ENCODE results near the gene RIT2.
"Not testable (repeated sequence)": the region's sequence is repeated elsewhere in the genome, so short reads cannot be mapped to it uniquely, and the experiment has no call there.

Gene RIT2

DNA sequence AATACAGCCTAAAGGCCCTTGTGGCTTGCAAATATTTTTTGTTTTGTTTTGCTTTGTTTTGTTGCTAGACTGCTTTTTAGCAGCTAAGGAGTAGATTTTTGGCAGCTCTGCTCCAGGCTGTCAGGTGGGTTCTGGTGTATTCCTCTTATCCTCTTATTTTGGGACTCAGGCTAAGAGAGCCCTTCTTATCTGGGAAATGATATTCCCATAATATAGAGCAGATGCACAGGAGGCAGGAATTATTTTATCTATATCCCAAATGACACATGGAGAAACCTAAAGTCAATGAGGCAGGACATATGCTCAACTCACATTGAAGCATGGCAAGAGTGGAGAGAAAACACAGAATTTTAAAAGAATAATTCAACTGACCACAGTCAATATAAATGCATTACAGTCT lies 369.6 kb downstream of the RIT2 start:
- FAIRE-seq = no peak
- no peak for DNase-seq (ENCODE audit: insufficient read length, low spot score)
- no peak for TF ChIP-seq PAX5 (IDR thresholded peaks at IDR 0.05; ENCODE audit: insufficient read depth, low read length, severe bottlenecking)
- no peak for TF ChIP-seq POLR2AphosphoS5 (IDR thresholded peaks at IDR 0.05; ENCODE audit: low read depth, low read length)
- TF ChIP-seq SPI1 (IDR thresholded peaks at IDR 0.05; ENCODE audit: low read depth, low read length) = no peak
- no peak for TF ChIP-seq TAF1 (IDR thresholded peaks at IDR 0.05; ENCODE audit: low read depth, low read length)
- no peak for TF ChIP-seq POU2F2 (IDR thresholded peaks at IDR 0.05; ENCODE audit: low read depth, low read length)
- TF ChIP-seq POLR2A (IDR thresholded peaks at IDR 0.05; ENCODE audit: low read depth, low read length) = no peak

DNA sequence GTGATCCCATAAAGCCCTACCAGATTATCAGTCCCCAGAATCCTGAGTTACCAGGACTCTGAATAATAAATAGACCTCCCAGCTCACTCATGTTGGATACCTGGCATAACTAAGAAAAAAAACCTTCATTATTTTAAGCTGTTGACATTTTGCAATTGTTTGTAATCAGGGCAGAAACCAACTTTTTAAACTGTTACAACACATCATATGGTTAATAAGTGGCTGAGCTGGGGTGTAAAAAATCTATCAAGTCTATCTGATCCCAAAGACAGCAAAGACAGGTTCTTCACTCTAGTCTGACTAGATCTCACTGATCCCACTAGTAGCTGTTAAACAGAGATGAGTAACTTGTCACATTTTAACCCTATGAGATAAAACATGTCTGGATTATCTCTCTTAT lies 370.3 kb downstream of the RIT2 start:
- TF ChIP-seq PAX5 (IDR thresholded peaks at IDR 0.05; ENCODE audit: insufficient read depth, low read length, severe bottlenecking) = no peak
- TF ChIP-seq TAF1 (IDR thresholded peaks at IDR 0.05; ENCODE audit: low read depth, low read length) = no peak
- no peak for TF ChIP-seq POU2F2 (IDR thresholded peaks at IDR 0.05; ENCODE audit: low read depth, low read length)
- FAIRE-seq (no peak), DNase-seq (ENCODE audit: insufficient read length, low spot score) (no peak)

DNA sequence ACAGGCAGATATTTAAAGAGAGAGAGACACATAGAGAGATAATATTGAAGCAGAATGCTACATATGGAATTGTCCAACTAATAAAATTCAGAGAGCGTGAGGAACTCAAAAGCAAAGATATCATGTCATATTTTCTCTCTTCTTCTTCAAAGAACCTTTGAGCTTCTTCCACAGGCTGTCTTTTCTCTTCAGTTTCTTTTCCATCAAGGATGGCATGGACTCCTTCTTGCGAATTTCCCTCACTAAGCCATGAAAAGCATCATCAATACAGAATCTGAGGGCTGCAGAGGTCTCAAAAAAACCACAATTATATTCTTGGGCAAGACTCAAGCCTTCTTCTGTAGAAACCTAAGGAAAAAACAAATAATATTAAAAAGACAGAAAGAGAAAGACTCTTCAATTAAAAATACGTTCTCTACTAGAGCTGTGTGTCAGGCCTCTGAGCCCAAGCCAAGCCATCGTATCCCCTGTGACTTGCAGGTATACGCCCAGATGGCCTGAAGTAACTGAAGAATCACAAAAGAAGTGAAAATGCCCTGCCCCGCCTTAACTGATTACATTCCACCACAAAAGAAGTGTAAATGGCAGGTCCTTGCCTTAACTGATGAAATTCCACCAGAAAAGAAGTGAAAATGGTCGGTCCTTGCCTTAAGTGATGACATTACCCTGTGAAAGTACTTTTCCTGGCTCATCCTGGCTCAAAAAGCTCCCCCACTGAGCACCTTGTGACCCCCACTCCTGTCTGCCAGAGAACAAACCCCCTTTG lies 371.9 kb downstream of the RIT2 start:
- FAIRE-seq = no peak
- TF ChIP-seq POU2F2 (IDR thresholded peaks at IDR 0.05; ENCODE audit: low read depth, low read length) (no peak), POLR2AphosphoS5 (IDR thresholded peaks at IDR 0.05; ENCODE audit: low read depth, low read length) (no peak), TAF1 (IDR thresholded peaks at IDR 0.05; ENCODE audit: low read depth, low read length) (no peak), SPI1 (IDR thresholded peaks at IDR 0.05; ENCODE audit: low read depth, low read length) (no peak), POLR2A (IDR thresholded peaks at IDR 0.05; ENCODE audit: low read depth, low read length) (no peak), PAX5 (IDR thresholded peaks at IDR 0.05; ENCODE audit: insufficient read depth, low read length, severe bottlenecking) (no peak)
- DNase-seq (ENCODE audit: insufficient read length, low spot score) = no peak

DNA sequence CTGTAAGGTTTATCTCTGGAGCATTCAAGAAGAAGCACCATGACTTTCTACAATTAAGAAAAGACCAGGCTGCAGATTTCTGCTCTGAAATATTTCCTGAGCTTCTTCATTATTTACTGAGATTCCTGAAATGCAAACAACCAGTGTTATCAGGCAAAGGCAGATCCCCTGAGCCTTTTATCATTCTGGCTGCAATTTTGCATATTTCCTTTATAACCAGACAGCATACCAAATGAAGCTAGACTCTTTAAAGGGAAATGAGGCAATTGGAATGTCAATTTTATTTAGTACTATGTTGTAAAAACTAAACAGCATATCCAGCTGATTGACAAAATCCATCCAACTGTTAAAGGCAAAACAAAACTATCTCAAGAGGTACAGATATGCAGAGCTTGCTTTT lies 372.5 kb downstream of the RIT2 start:
- TF ChIP-seq TAF1 (IDR thresholded peaks at IDR 0.05; ENCODE audit: low read depth, low read length) = no peak
- no peak for TF ChIP-seq PAX5 (IDR thresholded peaks at IDR 0.05; ENCODE audit: insufficient read depth, low read length, severe bottlenecking)
- no peak for TF ChIP-seq POU2F2 (IDR thresholded peaks at IDR 0.05; ENCODE audit: low read depth, low read length)
- TF ChIP-seq SPI1 (IDR thresholded peaks at IDR 0.05; ENCODE audit: low read depth, low read length) = no peak
- no peak for TF ChIP-seq POLR2A (IDR thresholded peaks at IDR 0.05; ENCODE audit: low read depth, low read length)
- TF ChIP-seq POLR2AphosphoS5 (IDR thresholded peaks at IDR 0.05; ENCODE audit: low read depth, low read length) = no peak
- no peak for FAIRE-seq
- no peak for DNase-seq (ENCODE audit: insufficient read length, low spot score)

DNA sequence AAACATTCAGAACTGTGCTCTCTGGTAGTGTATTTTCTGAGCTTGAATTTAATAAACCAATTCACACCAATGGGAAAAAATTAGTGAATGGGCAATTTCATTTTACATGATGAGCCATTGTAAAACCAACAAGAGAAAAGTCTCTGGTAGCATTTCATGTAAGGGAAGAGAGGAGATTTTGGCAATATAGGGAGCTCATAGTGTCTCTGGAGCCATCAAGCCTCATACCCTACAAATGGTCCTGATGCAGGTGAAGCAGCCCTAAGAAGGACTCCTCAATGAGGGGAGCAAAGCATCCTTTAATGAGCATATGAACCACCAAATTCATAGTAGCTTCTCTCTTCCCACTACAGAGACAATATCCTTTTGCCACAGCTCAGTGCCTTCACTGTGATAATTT lies 373.0 kb downstream of the RIT2 start:
- DNase-seq (ENCODE audit: insufficient read length, low spot score) (no peak), FAIRE-seq (no peak)
- TF ChIP-seq POU2F2 (IDR thresholded peaks at IDR 0.05; ENCODE audit: low read depth, low read length) = no peak
- TF ChIP-seq POLR2A (IDR thresholded peaks at IDR 0.05; ENCODE audit: low read depth, low read length) = no peak
- no peak for TF ChIP-seq POLR2AphosphoS5 (IDR thresholded peaks at IDR 0.05; ENCODE audit: low read depth, low read length)
- TF ChIP-seq SPI1 (IDR thresholded peaks at IDR 0.05; ENCODE audit: low read depth, low read length) = no peak
- no peak for TF ChIP-seq PAX5 (IDR thresholded peaks at IDR 0.05; ENCODE audit: insufficient read depth, low read length, severe bottlenecking)
- TF ChIP-seq TAF1 (IDR thresholded peaks at IDR 0.05; ENCODE audit: low read depth, low read length) = no peak

DNA sequence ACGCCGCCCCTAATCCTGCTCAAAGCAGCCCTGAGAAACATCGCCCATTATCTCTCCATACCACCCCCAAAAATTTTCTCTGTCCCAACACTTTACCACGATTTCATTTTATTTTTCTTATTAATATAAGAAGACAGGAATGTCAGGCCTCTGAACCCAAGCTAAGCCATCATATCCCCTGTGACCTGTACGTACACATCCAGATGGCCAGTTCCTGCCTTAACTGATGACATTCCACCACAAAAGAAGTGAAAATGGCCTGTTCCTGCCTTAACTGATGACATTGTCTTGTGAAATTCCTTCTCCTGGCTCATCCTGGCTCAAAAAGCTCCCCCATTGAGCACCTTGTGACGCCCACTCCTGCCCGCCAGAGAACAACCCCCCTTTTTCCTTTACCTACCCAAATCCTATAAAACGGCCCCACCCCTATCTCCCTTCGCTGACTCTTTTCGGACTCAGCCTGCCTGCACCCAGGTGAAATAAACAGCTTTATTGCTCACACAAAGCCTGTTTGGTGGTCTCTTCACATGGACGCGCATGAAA lies 373.6 kb downstream of the RIT2 start:
- DNase-seq (ENCODE audit: insufficient read length, low spot score); FAIRE-seq: not testable (repeated sequence)

DNA sequence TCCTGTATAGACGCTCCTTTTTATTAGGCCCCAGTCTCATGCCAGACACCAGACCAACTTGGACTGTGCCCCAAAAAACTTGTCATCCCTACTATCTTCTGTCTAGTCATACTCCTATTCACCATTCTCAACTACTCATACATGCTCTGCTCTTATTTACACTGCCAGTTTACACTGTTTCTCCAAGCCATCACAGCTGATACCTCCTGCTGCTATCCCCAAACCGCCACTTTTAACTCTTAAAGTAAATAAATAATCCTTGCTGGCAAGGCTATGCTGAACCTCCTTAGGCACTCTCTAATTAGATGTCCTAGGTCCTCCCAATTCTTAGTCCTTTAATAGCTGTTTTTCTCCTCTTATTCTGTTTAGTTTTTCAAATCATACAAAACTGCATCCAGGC lies 374.2 kb downstream of the RIT2 start:
- FAIRE-seq; DNase-seq (ENCODE audit: insufficient read length, low spot score): not testable (repeated sequence)

DNA sequence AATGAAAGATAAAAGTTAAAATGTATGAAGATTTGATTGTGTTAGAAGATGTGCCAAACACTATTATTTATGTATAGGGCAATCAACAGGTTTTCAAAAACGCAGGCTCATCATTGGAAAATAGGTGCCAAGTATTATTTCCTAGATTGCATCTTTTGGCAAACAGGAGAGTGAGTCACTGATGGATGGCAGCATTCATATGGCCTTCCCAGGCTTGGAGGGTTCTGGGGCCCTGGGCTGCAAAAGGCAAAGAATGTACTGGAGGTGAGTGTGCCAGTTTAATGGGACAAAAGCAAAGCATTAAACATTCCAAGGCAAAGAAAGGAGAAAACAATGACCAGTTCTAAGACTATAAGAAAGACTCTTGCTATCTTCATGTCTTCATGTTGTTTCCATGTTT lies 379.4 kb downstream of the RIT2 start:
- FAIRE-seq = no peak
- no peak for TF ChIP-seq TAF1 (IDR thresholded peaks at IDR 0.05; ENCODE audit: low read depth, low read length)
- TF ChIP-seq PAX5 (IDR thresholded peaks at IDR 0.05; ENCODE audit: insufficient read depth, low read length, severe bottlenecking) = no peak
- TF ChIP-seq SPI1 (IDR thresholded peaks at IDR 0.05; ENCODE audit: low read depth, low read length) = no peak
- no peak for TF ChIP-seq POU2F2 (IDR thresholded peaks at IDR 0.05; ENCODE audit: low read depth, low read length)
- TF ChIP-seq POLR2AphosphoS5 (IDR thresholded peaks at IDR 0.05; ENCODE audit: low read depth, low read length) = no peak
- no peak for TF ChIP-seq POLR2A (IDR thresholded peaks at IDR 0.05; ENCODE audit: low read depth, low read length)
- DNase-seq (ENCODE audit: insufficient read length, low spot score) = no peak

DNA sequence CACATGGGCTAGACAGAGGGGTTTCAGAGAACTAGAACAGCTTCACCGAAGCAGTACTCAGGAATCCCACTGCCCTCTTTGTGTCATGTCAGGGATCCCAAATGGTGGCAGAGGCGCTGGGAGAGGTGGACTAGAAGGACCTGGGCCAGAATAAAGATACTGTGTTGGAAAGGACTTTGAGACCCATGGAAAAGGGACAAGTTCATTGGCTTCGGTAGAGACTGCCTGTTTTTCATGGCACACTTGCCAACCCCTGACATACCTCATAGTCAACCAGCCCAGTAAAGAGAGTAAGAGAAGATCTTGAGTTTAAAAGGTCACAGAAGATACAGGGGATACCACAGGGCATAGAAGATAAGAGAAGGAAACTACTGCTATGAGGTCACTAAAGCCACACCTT lies 381.0 kb downstream of the RIT2 start:
- TF ChIP-seq PAX5 (IDR thresholded peaks at IDR 0.05; ENCODE audit: insufficient read depth, low read length, severe bottlenecking) (no peak), TAF1 (IDR thresholded peaks at IDR 0.05; ENCODE audit: low read depth, low read length) (no peak)
- FAIRE-seq (no peak), DNase-seq (ENCODE audit: insufficient read length, low spot score) (no peak)

DNA sequence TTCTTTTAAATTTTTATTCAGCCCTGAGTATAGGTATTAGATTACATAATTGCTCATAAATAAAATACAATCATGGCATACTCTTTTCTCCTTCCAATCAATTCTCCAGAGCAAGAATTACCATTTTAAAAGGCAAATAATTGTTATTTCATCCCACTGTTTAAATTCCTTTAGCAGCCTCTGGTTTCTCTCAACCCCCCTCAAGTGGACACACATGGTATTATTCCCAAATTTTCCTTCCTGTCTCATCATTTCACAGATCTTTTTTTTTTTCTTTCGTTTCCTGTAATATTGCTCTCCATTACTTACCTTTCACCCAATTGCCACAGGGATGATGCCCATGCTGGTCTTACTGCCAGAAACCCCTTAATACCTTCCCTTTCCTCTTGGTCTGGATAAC lies 385.2 kb downstream of the RIT2 start:
- no peak for TF ChIP-seq POLR2A (IDR thresholded peaks at IDR 0.05; ENCODE audit: low read depth, low read length)
- no peak for TF ChIP-seq POLR2AphosphoS5 (IDR thresholded peaks at IDR 0.05; ENCODE audit: low read depth, low read length)
- no peak for TF ChIP-seq PAX5 (IDR thresholded peaks at IDR 0.05; ENCODE audit: insufficient read depth, low read length, severe bottlenecking)
- TF ChIP-seq POU2F2 (IDR thresholded peaks at IDR 0.05; ENCODE audit: low read depth, low read length) = no peak
- no peak for TF ChIP-seq SPI1 (IDR thresholded peaks at IDR 0.05; ENCODE audit: low read depth, low read length)
- no peak for TF ChIP-seq TAF1 (IDR thresholded peaks at IDR 0.05; ENCODE audit: low read depth, low read length)
- FAIRE-seq = no peak
- no peak for DNase-seq (ENCODE audit: insufficient read length, low spot score)

Measured in GM12891 (cell line).